OCI-LY1 (cell line): ENCODE data around the gene OR51G2.

Experiments
- H2AFZ ChIP-seq: fragments of 200-600 bp; sonication (generic), shearing (Covaris generic); 2 replicates; pipeline ENCODE4 v1.6.0; 2014; ENCODE audit warnings: antibody characterized with exemption, mild to moderate bottlenecking, low read length
- H3F3A ChIP-seq: fragments of 200-600 bp; sonication (generic), shearing (Covaris generic); 2 replicates; pipeline ENCODE4 v1.6.0; 2014; ENCODE audit warnings: mild to moderate bottlenecking, antibody characterized with exemption, low read length, moderate library complexity; ENCODE audit not compliant: insufficient read depth
- H3K27ac ChIP-seq: fragments of 200-600 bp; sonication (generic); 2 replicates; pipeline ENCODE4 v1.5.1; 2014; ENCODE audit warnings: low read length, mixed run types, mild to moderate bottlenecking, low read depth; ENCODE audit not compliant: poor library complexity, severe bottlenecking
- H3K27me3 ChIP-seq: fragments of 200-600 bp; sonication (generic); 2 replicates; pipeline ENCODE4 v1.6.0; 2014; ENCODE audit warnings: antibody characterized with exemption, mild to moderate bottlenecking, low read length, moderate library complexity; ENCODE audit not compliant: insufficient read depth
- H3K36me3 ChIP-seq: fragments of 200-600 bp; sonication (generic); 2 replicates; pipeline ENCODE4 v1.6.1; 2014; ENCODE audit warnings: mild to moderate bottlenecking, antibody characterized with exemption, low read length, moderate library complexity, mixed read lengths; ENCODE audit not compliant: insufficient read depth
- H3K4me1 ChIP-seq: fragments of 200-600 bp; sonication (generic); 2 replicates; pipeline ENCODE4 v1.5.1; 2014; ENCODE audit warnings: mild to moderate bottlenecking, low read length, moderate library complexity; ENCODE audit not compliant: insufficient read depth, severe bottlenecking
- H3K4me2 ChIP-seq: fragments of 200-600 bp; sonication (generic), shearing (Covaris generic); 2 replicates; pipeline ENCODE4 v1.6.1; 2014; ENCODE audit warnings: low read length
- H3K4me3 ChIP-seq: fragments of 200-600 bp; sonication (generic); 2 replicates; pipeline ENCODE4 v1.5.1; 2014; ENCODE audit warnings: low read length, low read depth, mild to moderate bottlenecking, mixed read lengths; ENCODE audit not compliant: poor library complexity, severe bottlenecking
- H3K79me2 ChIP-seq: fragments of 200-600 bp; shearing (Covaris generic); 2 replicates; pipeline ENCODE4 v1.6.1; 2016; ENCODE audit warnings: mixed run types, low read length, mixed read lengths; ENCODE audit not compliant: insufficient read depth
- H3K9ac ChIP-seq: fragments of 200-600 bp; sonication (generic), shearing (Covaris generic); 2 replicates; pipeline ENCODE4 v1.6.1; 2014; ENCODE audit warnings: mild to moderate bottlenecking, low read length, mixed read lengths
- H3K9me2 ChIP-seq: fragments of 200-600 bp; sonication (generic), shearing (Covaris generic); 2 replicates; pipeline ENCODE4 v1.6.1; 2014; ENCODE audit warnings: low read depth, mild to moderate bottlenecking, low read length, mixed read lengths
- H3K9me3 ChIP-seq: fragments of 200-600 bp; shearing (Covaris generic); 2 replicates; pipeline ENCODE4 v1.6.1; 2014; ENCODE audit warnings: low read length, mixed read lengths
- H4K20me1 ChIP-seq: fragments of 200-600 bp; sonication (generic), shearing (Covaris generic); 2 replicates; pipeline ENCODE4 v1.6.0; 2016; ENCODE audit warnings: mild to moderate bottlenecking, low read length; ENCODE audit not compliant: insufficient read depth
- CTCF ChIP-seq: fragments of 200-600 bp; sonication (generic), shearing (Covaris generic); IDR thresholded peaks from 2 replicates; pipeline ENCODE4 v1.5.1; 2017; ENCODE audit warnings: mild to moderate bottlenecking, antibody characterized with exemption, low read length, moderate library complexity, mixed read lengths
- EZH2 ChIP-seq: fragments of 200-600 bp; sonication (generic), shearing (Covaris generic); IDR thresholded peaks from 2 replicates; pipeline ENCODE4 v1.8.0; 2017; ENCODE audit warnings: borderline replicate concordance, mixed run types, mild to moderate bottlenecking, antibody characterized with exemption, low read length, moderate library complexity, mixed read lengths

Gene OR51G2

GRCh38 chr11:4919250-4919649 is at the start of gene OR51G2:
Gene OR51G2, minus strand, starts transcription at chr11:4919350. Its CDS starts 3,687 bp downstream, at chr11:4915663.
- Histone ChIP-seq H3K9me2 (no peaks in the 10 kb centered on the region), H3K9ac (no peak within 1 kb of the TSS), H3K4me2 (no peak within 1 kb of the TSS)

DNA sequence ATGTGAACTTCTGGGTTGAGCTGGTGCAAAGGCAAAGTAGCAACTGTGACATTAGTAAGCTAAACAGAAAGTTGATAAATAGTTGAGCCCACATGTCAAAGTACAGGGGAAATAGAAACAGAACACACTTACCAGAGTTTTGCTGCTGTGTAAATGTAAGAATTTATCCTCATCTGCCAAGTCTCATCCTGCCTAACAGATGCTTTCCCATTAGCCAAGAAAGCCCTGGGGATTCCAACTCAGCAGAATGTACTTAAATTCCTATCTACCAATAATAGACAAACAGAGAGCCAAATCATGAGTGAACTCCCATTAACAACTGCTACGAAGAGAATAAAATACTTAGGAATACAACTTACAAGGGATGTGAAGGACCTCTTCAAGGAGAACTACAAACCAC is 43.7 kb upstream of the OR51G2 start:
- no peaks in the 10 kb centered on the region for H3F3A ChIP-seq
- no peak overlapping the region for H3K4me2 ChIP-seq
- no peaks in the 10 kb centered on the region for H3K27me3 ChIP-seq
- TF ChIP-seq EZH2: no peak
- TF ChIP-seq CTCF: no peak
- H3K9me3 ChIP-seq: no peaks in the 10 kb centered on the region
- H3K4me3 ChIP-seq: no peak overlapping the region
- no peaks in the 10 kb centered on the region for H3K79me2 ChIP-seq
- H4K20me1 ChIP-seq: no peaks in the 10 kb centered on the region
- H2AFZ ChIP-seq: no peak overlapping the region
- H3K4me1 ChIP-seq: no peaks in the 10 kb centered on the region
- H3K9ac ChIP-seq: no peak overlapping the region
- no peaks in the 10 kb centered on the region for H3K9me2 ChIP-seq
- no peaks in the 10 kb centered on the region for H3K36me3 ChIP-seq
- H3K27ac ChIP-seq: no peak overlapping the region

More at GRCh38 chr11:4919250-4919649, at the start of gene OR51G2:
- no peaks in the 10 kb centered on the region for H3F3A ChIP-seq
- H2AFZ ChIP-seq: no peak within 1 kb of the TSS
- no peaks in the 10 kb centered on the region for H3K27me3 ChIP-seq
- H3K4me3 ChIP-seq: no peak within 1 kb of the TSS
- no peaks in the 10 kb centered on the region for H4K20me1 ChIP-seq
- no peaks in the 10 kb centered on the region for H3K4me1 ChIP-seq
- no peaks in the 10 kb centered on the region for H3K79me2 ChIP-seq
- no peak for TF ChIP-seq EZH2
- no peak for TF ChIP-seq CTCF
- no peaks in the 10 kb centered on the region for H3K9me3 ChIP-seq
- H3K27ac ChIP-seq: no peak within 1 kb of the TSS
- no peaks in the 10 kb centered on the region for H3K36me3 ChIP-seq

GRCh38 chr11:4960877-4961276 is 41.7 kb upstream of the OR51G2 start:
- no peaks in the 10 kb centered on the region for H3K27me3 ChIP-seq
- no peak overlapping the region for H3K4me3 ChIP-seq
- H3K9ac ChIP-seq: no peak overlapping the region
- H3K9me2 ChIP-seq: no peaks in the 10 kb centered on the region
- no peaks in the 10 kb centered on the region for H3K9me3 ChIP-seq
- no peaks in the 10 kb centered on the region for H3K36me3 ChIP-seq
- no peak for TF ChIP-seq EZH2
- TF ChIP-seq CTCF: no peak
- no peaks in the 10 kb centered on the region for H4K20me1 ChIP-seq
- no peaks in the 10 kb centered on the region for H3K79me2 ChIP-seq
- no peaks in the 10 kb centered on the region for H3F3A ChIP-seq
- H3K4me1 ChIP-seq: no peaks in the 10 kb centered on the region
- H3K27ac ChIP-seq: no peak overlapping the region
- no peak overlapping the region for H3K4me2 ChIP-seq
- no peak overlapping the region for H2AFZ ChIP-seq
